Osteocyte (in vitro differentiated cells): ENCODE data around the gene ARSD. TPM values are rescaled to one million over a fixed set of nuclear protein-coding genes. Genes with fewer than 3 reads are reported as not detected.
"Not testable (repeated sequence)": the region's sequence is repeated elsewhere in the genome, so short reads cannot be mapped to it uniquely, and the experiment has no call there.

Experiments used
- DNase-seq: peaks from one replicate; pipeline ENCODE4 v3.0.0; 2021; ENCODE audit warnings: mixed read lengths; ENCODE audit not compliant: unreplicated experiment; ENCODE audit errors: extremely low spot score
- H3K27ac Mint-ChIP-seq: one replicate; pipeline ENCODE4 v1.8.0; 2021; ENCODE audit warnings: mild to moderate bottlenecking, mixed read lengths; ENCODE audit not compliant: unreplicated experiment
- H3K27me3 Mint-ChIP-seq: one replicate; pipeline ENCODE4 v1.8.0; 2021; ENCODE audit warnings: mixed read lengths; ENCODE audit not compliant: unreplicated experiment
- H3K36me3 Mint-ChIP-seq: one replicate; pipeline ENCODE4 v1.8.0; 2021; ENCODE audit warnings: mixed read lengths; ENCODE audit not compliant: unreplicated experiment
- H3K4me1 Mint-ChIP-seq: one replicate; pipeline ENCODE4 v1.8.0; 2021; ENCODE audit warnings: mixed read lengths; ENCODE audit not compliant: unreplicated experiment
- H3K4me3 Mint-ChIP-seq: one replicate; pipeline ENCODE4 v1.8.0; 2021; ENCODE audit warnings: mild to moderate bottlenecking, moderate library complexity, mixed read lengths; ENCODE audit not compliant: unreplicated experiment
- H3K9me3 Mint-ChIP-seq: one replicate; pipeline ENCODE4 v1.8.0; 2021; ENCODE audit warnings: mixed read lengths; ENCODE audit not compliant: unreplicated experiment
- total RNA-seq: library from RNA; stranded (reverse); gene quantifications from 2 replicates; pipeline ENCODE4 v1.2.1, GENCODE V29; 2021
- TF ChIP-seq, protein P1 (sequence below): fragments of 200-600 bp; sonication (generic); IDR thresholded peaks from 2 replicates; pipeline ENCODE4 v1.5.0; 2021; ENCODE audit warnings: antibody characterized with exemption, mild to moderate bottlenecking, moderate library complexity

ARSD gene
- total RNA-seq, 1 donor from 2014 or later, result 44.6 TPM

DNA sequence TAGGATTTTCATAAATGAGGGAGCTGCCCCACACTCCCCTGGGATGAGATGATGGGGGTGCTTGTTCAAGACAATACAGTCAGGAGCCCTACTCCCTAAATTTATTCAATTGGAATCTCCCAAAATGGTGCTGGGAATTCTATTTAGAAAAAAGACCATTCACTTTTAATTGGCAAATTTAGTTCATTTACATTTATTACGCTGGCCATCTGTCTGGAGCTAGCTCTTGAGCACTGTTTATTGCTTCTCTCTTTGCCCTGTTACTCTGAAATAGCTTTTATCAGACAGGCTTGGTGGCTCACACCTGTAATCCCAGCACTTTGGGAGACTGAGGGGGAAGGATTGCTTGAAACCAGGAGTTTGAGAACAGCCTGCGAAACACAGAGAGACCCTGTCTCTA is 2.0 kb upstream of the ARSD start:
- Mint-ChIP-seq H3K4me1 (peaks cover 12% of the 10 kb centered on the region), H3K9me3 (peaks cover 5% of the 10 kb centered on the region), H3K36me3 (peaks cover 3% of the 10 kb centered on the region), H3K27me3 (no peaks in the 10 kb centered on the region), H3K4me3 (no peak overlapping the region), H3K27ac (no peak overlapping the region)
- TF ChIP-seq, protein P1, sequence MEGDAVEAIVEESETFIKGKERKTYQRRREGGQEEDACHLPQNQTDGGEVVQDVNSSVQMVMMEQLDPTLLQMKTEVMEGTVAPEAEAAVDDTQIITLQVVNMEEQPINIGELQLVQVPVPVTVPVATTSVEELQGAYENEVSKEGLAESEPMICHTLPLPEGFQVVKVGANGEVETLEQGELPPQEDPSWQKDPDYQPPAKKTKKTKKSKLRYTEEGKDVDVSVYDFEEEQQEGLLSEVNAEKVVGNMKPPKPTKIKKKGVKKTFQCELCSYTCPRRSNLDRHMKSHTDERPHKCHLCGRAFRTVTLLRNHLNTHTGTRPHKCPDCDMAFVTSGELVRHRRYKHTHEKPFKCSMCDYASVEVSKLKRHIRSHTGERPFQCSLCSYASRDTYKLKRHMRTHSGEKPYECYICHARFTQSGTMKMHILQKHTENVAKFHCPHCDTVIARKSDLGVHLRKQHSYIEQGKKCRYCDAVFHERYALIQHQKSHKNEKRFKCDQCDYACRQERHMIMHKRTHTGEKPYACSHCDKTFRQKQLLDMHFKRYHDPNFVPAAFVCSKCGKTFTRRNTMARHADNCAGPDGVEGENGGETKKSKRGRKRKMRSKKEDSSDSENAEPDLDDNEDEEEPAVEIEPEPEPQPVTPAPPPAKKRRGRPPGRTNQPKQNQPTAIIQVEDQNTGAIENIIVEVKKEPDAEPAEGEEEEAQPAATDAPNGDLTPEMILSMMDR, result no peak
- no peak for DNase-seq

DNA sequence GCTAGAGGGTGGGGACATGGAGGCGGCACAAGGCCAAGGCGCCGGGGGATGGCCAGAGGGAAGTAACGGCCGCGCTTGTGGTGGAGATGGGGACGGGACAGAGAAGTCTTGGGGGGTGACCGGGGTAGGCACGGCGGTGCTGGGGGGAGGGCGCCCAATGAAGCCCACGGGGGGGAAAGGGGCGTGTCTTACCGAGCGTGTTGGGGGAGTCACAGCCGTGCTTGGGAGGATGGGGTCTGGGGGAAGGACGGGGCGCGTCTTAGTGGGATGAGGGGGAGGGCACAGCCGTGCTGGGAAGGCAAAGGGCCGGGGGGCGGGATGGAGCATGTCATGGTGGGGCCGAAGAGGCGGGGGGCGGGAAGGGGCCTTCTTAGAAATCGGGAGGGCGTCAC is 952 bp downstream of the ARSD start:
- DNase-seq, result peak; percentile 85
- Mint-ChIP-seq H3K27ac (peak overlapping the region; percentile 68), H3K36me3 (peaks cover 3% of the 10 kb centered on the region), H3K9me3 (peaks cover 5% of the 10 kb centered on the region), H3K4me1 (peaks cover 12% of the 10 kb centered on the region), H3K27me3 (no peaks in the 10 kb centered on the region), H3K4me3 (peak overlapping the region; percentile 88)
- TF ChIP-seq, protein P1, result no peak

DNA sequence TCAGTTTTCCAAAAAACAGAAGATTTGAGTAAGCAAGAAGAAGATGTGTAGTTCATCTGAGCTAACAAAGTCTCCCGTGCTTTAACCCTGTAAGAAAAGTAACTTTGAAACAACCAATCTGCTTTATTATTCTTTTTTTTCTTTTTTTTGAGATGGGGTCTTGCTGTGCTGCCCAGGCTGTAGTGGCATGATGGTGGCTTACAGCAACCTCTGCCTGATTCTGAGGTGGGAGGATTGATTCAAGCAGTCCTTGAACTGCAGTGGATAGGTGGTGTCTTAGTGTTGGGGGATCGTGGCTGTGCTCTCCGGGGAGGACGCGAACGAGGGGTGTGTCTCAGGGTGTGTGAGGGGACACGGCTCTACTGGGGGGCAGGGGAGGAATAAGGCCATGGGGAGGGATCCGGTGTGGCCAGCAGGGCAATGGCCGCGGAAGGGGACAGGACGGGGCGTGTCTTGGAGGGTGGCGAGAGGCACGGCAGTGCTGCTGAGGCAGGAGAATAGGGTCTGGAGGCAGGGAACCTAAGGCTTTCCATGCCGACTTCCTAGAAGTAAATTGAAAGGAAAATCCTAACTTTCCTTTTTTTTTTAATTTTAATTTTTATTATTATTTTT is 2.4 kb downstream of the ARSD start:
- no peaks in the 10 kb centered on the region for H3K27me3 Mint-ChIP-seq
- no peak overlapping the region for H3K4me3 Mint-ChIP-seq
- DNase-seq, result no peak
- peak overlapping the region; percentile 23 for H3K27ac Mint-ChIP-seq
- peaks cover 12% of the 10 kb centered on the region for H3K4me1 Mint-ChIP-seq
- H3K9me3 Mint-ChIP-seq, result peaks cover 5% of the 10 kb centered on the region
- TF ChIP-seq, protein P1, result no peak
- peaks cover 3% of the 10 kb centered on the region for H3K36me3 Mint-ChIP-seq

DNA sequence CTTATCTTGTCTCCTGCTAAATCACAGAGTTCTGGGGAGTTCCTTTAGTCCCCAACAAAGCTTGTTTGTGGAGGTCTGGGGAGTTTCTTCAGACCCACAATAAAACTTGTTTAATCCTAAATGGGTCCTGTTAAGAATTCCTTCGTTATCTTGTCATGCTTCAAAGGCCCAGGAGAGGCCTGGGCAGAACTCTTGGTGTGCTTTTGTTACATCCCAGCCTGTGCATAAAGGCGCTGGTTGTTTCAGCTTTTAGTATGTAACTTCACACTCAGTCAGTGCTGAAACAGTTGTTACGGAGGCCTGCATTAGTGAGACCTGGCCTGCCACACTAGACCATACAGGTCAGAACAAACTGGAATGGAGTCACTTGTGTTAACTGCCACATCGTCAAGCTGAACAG is 2.9 kb downstream of the ARSD start:
- H3K27me3 Mint-ChIP-seq, H3K4me3 Mint-ChIP-seq, H3K36me3 Mint-ChIP-seq, H3K9me3 Mint-ChIP-seq, DNase-seq: not testable (repeated sequence)
- Mint-ChIP-seq H3K27ac (peak overlapping the region; percentile 23), H3K4me1 (peaks cover 12% of the 10 kb centered on the region)

DNA sequence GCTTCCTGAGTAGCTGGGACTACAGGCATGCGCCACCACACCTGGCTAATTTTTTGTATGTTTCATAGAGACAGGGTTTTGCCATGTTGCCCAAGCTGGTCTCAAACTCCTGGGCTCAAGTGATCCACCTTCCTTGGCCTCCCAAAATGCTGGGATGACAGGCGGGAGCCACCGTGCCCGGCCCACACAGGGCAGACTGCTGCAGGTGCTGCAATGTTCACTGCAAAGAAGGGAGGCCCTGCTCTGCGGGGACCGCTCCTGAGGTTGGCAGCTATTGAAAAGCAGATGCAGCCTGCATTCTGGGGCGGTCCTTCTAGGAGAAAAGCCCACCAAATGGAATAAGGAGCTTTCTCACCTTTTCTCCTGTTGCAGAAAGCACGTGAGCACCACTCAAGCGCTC is 5.0 kb downstream of the ARSD start:
- Mint-ChIP-seq H3K4me3 (no peak overlapping the region), H3K9me3 (no peaks in the 10 kb centered on the region), H3K36me3 (peaks cover 16% of the 10 kb centered on the region), H3K4me1 (peaks cover 3% of the 10 kb centered on the region), H3K27ac (no peak overlapping the region), H3K27me3 (no peaks in the 10 kb centered on the region)
- no peak for DNase-seq
- TF ChIP-seq, protein P1, result no peak

DNA sequence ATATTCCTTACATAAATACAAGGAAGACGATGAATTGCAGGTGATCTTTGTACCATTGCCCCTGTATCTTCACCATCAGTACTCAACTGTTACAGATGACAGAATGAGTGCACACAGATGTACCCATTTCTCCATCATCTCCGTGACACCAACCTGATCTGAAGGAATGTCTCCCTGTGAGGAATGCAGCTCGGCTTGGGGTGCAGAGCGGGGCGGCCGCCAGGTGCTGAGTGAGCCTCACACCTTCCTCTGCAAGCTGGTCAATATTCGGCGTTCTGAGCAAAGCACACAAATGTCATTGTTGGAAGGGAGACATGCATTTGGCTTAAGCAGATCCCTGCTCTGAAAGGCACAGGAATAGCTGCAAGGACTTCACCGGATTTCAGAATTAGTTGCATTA is 7.4 kb downstream of the ARSD start:
- Mint-ChIP-seq H3K36me3 (peaks cover 21% of the 10 kb centered on the region), H3K4me1 (no peaks in the 10 kb centered on the region), H3K9me3 (no peaks in the 10 kb centered on the region), H3K27ac (no peak overlapping the region), H3K27me3 (no peaks in the 10 kb centered on the region), H3K4me3 (no peak overlapping the region)
- no peak for DNase-seq
- TF ChIP-seq, protein P1, result no peak
